OCI-M2 (cell line): ENCODE measurements around the gene FGFR4.
"Not testable (repeated sequence)": the region's sequence is repeated elsewhere in the genome, so short reads cannot be mapped to it uniquely, and the experiment has no call there.

Experiments used
- DNase-seq: peaks from one replicate; lab custom pipeline; 2025; ENCODE audit not compliant: unreplicated experiment; lab: John Stamatoyannopoulos, UW

FGFR4 gene

DNA sequence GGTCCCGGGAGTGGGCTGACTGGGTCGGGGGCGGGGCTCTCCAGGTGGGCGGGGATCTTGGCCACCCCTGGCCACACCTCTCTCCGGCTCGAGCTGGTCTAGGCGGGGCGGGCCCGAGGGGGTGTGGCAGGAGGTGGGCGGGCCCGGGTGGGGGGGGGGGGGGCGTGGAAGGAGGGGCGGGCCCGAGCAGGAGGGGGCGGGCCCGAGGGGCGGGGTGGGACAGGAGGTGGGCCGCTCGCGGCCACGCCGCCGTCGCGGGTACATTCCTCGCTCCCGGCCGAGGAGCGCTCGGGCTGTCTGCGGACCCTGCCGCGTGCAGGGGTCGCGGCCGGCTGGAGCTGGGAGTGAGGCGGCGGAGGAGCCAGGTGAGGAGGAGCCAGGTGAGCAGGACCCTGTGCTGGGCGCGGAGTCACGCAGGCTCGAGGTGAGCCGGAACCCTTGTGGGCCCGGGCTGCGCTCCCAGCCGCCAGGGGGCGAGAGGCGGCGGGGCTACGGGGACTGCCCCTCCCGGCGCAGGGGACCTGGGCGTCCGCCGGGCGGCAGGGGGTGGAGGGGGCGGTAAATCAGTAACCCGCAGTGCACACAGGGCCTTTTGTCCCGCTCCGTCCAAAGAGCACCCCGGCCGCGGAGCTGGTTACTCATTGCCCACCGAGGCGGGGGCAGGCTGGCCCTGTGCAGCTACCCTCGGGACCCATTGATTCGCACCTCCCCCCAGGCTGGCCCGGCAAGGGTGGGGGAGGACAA lies at the start of gene FGFR4:
Gene FGFR4, plus strand, starts transcription at position 262 of the 744 bp plus-strand sequence. CDS start 2,688 bp downstream, outside the sequence.
- DNase-seq: no peak

DNA sequence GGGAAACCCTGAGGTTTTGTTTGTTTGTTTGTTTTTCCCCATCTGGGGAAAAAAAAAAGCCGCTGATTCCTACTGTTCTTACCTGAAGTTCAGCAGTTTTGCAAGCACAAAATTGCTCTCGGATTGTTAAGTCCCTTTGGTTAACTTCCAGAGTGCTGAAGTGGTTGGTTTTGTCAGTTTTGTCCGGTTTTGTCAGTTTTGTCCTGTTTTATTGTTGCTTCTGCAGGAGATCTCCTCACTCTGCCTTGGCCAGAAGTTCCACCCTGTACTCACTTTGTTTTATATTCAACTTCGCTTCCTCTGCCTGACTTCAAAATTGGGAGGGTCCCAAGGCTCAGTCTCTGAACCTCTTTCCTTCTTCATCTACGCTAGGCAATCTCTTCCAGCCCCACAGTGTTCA lies 49.8 kb upstream of the FGFR4 start:
- no peak for DNase-seq

DNA sequence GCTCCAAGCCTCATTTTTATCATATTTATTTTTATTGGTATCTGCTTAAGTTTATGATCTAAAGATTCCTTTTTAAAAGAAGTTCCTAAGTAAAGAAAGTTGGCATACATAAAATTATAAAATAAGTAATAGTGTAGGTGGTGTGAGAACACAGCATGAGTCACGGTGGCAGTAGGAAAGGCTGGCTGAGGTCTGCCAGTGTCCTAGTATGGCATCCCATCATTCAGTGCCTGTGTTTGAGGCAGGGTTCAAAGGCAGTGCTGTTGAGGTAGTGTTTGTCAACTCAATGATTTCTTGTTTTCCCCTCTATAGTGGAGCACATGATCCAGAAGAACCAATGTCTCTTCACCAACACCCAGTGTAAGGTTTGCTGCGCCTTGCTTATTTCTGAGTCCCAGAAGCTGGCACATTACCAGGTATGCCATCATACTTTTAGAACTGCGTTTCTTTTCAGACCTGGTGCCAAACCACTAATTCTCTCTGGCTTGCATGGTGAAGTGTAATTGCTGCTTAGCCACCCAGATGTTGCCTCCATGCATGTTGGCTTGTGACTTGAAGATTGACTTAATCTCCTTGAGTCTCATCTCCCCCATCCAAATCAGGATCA lies 45.8 kb upstream of the FGFR4 start:
- DNase-seq: no peak

DNA sequence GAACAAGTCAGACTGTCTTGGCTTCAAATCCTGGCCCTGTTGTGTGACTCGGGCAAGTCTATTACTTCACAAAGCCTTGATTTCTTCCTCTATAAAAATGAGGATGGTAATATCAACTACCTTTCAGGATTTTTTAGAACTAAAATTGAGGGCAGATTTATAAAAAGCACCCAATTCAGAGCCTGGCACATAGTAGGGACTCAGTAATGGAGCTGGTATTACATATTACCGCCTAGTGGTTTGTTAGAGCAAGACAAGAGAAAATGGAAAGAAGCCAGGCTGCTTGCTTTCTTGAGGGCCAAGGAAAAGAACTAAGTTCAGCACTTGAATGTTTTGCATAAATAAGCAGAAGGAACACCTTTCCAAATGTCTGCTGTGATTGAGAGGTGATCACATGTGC lies 44.8 kb upstream of the FGFR4 start:
- no peak for DNase-seq

DNA sequence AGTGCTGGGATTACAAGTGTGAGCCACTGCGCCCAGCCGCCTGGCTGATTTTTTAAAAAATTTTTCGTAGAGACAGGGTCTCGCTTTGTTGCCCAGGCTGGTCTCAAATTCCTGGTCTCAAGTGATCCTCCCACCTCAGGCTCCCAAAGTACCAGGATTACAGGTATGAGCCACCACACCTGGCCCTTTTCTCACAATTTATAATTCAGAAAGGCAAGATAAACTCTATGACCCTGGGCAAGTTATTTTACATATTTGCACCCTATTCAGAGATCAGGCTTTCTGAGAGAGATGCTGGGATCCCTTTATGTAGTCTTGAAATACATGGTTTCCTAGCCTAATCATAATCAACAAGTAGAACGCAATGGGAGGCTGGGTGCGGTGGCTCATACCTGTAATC lies 43.6 kb upstream of the FGFR4 start:
- DNase-seq: no peak

DNA sequence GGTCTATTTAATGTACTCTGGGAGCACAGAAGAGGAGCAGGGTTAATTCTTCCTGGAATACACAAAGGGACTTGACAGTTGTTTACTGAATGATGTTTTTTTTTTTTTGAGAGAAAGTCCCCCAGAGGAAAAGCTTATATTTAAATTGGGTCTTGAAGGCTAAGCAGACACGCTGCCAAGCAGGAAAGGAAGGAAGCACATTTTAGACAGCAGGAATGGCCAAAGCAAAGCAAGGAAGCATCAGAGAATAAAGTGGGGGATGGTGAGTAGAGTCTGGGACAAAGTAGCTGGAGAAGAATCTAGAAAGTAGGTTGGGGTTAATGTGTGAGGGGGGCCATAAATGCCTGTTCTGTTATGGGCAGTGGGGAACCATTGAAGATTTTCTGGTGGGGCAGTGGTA lies 42.8 kb upstream of the FGFR4 start:
- DNase-seq: no peak

DNA sequence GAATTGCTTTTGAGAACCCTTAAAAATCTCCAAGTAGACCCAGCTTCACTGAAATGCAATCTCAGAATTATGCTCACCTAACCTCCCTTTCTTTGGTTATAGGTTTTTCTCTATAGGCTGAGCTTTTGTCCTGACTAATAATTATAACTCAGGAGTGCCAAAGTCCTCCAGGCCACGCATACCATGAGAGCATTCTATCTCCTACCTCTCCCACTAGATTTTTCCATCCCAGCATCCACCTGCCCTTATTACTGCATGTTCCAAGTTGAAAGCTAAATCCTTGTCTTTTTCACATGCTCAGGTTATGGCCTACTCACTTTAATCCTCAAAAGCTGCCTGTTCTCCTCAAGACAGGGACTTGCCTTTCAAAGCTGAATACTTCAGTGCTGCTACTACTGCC lies 42.1 kb upstream of the FGFR4 start:
- no peak for DNase-seq

DNA sequence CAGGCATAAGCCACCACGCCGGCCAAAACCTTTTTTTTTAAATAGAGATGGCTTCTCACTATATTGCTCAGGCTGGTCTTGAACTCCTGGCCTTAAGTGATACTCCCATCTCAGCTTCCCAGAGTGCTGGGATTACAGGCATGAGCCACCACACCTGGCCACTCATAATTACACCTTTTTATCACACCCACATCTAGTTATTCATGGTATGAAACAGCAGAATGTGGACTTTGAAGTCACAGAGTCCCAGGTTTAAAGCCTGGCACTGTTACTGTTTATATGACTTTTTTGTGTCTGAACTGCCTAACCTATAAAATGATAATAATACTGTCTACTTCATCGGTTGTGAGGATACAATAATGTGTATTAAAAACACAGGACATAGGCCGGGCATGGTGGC lies 41.1 kb upstream of the FGFR4 start:
- no peak for DNase-seq

DNA sequence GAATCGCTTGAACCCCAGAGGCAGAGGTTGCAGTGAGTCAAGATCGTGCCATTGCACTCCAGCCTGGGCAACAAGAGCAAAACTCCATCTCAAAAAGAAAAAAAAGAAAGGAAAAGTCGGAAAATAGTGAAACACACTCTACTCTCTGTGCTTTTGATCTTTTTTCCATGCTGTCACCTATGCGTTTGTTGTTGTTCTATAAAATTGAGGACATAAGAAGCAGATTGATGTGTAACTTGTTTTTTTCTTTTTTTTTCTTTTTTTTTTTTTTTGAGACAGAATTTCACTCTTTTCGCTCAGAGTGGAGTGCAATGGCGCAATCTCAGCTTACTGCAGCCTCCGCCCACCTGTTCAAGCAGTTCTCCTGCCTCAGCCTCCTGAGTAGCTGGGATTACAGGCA lies 38.2 kb upstream of the FGFR4 start:
- DNase-seq: not testable (repeated sequence)

DNA sequence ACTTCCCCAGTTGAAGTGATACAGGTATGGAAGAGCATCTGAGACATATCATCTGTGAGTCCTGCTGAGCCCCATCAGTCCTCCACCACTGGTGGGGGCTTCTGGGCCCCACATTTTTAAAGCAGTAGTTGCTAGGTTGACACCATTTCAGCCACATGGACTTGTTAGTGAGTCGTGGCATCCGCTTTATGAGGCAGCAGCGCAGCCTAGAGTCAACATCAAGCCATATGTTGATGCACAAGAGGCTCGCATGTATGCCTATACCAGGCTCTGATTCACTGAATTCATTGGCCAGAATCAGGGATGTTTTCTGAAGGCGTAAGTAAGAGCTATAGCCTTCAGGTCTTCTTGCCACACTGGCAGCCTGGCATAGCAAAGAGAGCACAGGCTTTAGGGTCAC lies 37.4 kb upstream of the FGFR4 start:
- no peak for DNase-seq

DNA sequence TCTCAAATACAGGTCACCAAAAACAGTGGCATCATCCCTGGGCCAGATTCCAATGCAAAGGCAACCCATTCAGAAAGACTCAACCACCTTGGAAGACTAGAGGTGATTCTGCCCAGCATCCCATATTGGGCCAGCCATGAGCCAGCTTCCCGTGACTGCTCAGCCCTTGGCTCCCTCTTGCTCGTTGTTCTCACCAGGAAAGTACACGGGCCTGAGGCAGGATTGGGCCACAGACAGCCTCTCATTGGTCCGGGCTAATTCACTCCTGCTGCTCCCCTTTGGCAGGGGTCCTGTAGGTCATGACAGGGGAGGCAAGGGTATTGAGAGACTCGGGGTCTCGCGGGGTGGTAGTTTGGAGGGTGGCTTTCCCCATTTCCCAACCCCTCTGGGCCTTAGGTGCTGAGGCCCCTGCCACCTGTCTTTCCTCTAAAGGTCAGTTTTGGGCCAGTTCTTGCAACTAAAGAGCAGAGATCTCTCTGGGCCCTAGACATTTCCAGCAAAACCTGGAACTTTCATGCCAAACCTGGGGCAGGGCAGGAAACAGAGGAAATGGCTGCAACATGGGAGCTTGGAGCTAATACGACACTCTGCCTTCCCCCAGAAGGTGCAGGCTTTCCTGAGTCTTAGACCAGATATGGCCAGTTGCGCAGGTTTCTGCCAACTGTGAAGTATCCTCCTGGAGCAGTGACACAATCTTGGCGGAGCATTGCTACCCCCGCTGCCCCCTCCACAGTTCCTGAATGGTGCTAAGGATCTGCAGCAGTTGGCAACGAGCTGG lies 22.0 kb upstream of the FGFR4 start:
- DNase-seq: no peak

DNA sequence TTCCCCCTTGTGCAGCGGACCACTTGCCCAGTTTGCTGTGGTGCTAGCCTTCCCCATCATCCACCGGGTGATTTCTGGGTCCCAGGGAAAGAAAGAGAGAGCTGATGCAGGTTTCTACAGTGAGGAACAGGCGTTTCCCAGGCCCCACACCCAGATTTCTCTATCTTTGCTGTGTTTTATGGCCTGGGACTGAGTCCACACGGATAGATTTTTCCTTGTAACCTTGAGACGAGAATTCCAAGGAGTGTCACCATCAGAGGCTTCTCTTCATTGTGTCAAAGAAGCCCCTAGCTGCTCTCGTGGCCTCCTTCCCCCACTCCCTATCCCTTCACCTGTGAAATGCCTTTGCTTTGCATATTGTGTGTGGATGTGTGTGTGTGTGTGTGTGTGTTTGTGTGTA lies 21.2 kb upstream of the FGFR4 start:
- no peak for DNase-seq

DNA sequence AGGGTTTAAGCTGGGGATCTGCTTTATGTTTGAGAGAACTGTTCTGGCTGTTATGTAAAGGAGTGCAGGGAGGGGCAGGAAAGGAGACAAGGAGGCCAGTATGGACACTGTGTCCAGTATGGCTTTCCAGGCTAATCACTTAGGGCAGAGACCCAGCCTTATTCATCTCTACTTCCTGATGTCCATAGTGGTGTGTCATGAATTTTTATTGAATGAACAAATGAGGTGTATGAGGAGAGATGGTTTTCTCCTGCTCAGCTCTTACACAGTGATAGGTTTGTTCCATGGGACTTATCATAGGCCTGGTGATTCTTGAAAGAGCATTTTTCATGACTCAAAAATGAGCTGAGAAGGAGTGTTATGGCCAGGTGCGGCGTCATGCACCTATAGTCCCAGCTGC lies 20.5 kb upstream of the FGFR4 start:
- DNase-seq: no peak

DNA sequence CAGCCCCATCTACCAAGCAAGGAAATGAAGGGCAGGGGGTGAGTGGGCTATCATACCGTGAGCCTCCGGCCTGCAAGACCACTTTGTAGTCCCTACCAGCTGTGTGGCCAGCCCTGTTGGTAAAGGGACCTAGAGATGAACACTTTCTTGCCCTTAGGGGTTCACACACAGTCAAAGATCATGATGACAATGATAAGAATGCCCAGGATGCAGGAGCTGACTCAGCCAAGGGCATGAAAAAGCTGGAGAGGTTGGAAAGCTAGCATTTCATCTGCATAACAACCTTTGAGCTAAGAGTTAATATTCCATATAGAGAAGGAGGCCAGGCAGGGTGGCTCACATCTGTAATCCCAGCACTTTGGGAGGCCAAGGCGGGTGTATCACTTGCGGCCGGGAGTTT lies 19.2 kb upstream of the FGFR4 start:
- no peak for DNase-seq

DNA sequence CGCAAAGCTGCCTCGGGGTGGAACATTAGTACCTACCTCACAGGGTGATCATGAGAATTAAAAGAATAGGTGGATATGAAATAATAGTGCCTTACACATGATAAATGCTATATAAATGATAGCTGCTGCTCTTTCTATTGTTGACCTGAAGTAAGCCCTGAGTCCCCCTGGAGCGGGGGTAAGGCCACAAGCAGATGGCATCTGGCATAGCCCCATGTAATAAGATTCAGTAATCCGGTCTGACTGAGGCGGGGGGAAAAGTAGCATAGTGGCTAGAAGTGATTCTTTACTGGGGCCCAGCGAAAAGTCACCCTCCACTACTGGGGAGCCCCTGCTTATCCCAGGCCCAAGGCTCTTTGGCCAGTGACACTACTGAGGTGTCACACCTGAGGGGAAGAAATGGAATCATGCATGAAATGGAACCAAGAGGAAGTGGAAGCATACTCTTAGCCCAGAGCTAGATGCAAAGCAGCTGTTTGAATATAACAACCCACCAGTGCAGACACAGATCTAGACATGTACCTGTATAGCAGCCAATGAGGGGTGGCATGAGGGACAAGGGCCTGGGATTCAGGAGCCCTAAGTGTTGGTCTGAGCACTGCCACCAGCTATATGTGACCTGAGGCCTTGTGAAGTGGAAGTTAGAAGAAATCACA lies 16.1 kb upstream of the FGFR4 start:
- no peak for DNase-seq

DNA sequence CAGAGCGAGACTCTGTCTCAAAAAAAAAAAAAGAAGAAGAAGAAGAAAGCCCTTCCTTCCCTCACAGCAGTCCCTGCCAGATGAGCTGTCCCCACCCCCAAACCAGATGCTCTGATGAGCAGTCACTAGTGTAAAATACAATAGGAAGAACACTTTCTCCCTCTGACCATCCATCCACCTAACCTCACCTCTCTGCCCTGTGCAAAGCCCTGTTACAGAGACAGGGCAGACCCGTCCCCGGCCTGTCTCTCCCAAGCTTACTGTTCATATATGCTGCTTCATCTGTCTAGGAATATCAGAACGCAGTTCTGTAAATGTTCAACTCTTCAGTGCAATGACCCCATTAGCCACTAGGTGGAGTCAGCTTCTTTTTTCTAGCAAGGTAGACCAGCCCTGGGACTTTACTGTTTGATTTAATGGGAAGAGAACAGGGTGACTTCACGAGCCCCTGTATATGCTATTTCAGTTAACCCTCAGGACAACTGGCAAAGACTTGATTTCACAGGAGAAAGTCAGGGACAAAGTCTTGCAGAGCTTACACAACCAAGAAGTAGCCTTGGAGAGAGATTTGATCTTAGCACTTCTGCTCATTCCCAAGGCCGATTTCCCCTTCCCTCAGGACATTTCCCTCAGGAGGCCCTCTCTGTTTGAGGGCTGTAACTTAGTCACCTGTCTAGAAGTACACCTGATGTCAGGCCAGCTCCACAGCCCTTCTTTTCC lies 14.9 kb upstream of the FGFR4 start:
- DNase-seq: peak; percentile 74

DNA sequence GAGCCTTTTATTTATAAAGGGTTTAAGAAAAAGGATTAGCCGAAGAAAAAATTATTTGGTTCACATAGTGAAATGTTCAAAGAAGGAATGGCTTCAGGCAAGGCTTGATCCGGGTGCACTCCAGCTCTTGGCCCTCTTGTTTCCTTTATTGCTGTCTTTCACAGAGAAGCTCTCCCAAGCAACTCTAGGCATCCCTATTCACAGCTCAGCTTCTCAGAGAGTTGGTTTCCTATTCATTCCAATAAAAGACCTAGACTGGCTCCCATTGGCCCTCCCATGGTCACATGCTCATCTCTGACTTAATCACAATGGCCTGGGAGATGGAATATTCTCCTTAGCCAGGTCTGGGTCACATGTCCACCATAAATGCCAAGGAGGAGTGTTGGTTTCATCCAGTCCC lies 9.4 kb upstream of the FGFR4 start:
- no peak for DNase-seq

DNA sequence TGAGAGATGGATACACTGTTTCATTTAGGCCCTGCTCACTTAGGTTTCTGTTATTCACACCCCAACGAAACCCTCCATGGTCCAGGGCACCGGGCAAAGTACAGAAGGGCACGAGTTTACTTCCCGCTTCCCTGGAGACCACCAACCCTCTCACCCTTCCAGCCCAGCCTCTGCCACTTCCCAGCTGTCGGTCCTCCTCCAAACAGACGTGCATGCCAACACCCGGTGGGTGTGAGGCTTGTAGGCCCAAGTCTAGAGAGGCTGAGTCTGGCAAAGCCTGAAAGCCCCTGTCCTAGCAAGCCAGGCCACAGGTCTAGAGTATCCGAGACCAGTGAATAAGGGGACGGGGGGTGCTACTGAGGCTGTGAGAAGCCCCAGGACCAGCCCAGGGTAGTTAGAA lies 7.1 kb upstream of the FGFR4 start:
- DNase-seq: no peak

DNA sequence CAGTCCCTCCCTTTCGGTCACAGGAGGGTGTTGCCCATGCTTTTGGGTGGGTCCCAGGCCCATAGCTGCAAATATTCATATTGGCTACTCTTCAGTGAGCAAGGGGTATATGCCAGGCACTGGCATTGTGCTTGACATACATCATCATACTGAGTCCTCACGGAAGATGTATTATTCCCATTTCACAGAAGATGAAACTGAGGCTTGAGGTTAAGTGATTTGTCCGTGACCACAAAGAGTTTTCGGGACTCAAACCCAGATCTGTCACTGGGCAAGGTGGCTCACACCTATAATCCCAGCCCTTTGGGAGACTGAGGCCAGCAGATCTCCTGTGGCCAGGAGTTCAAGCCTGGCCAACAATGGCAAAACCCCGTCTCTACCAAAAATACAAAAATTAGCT lies 6.5 kb upstream of the FGFR4 start:
- no peak for DNase-seq

DNA sequence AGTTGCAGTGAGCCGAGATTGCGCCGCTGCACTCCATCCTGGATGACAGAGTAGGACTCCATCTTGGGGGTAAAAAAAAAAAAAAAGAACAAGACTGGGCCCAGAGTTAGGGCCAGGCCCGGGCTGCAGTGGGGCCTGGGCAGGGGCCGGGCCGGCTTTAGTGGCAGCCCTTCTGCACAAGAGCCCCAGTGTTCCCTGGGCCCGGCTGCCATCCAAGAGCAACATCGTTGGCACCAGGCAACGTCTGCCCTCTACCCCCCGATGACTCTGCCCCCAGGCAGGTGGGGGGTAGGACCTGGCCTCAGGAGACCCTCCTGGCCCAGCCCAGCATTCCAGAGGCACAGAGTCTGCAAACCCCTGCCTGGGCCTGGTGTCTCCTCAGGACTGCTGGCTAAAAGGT lies 4.9 kb upstream of the FGFR4 start:
- DNase-seq: no peak

DNA sequence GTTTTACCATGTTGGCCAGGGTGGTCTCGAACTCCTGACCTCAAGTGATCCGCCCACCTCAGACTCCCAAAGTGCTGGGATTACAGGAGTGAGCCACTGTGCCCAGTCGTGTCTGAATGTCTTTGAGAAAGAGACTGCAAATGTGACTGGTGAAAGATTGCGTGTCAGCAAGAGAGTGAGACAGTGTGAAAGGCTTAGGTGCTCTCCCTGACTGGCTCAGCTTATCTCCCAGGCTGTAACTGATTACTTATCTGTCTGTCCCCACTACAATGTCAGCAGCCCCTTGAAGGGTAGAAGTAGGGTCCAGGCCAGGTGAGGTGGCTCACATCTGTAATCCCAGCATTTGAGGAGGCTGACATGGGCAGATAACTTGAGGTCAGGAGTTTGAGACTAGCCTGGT lies 3.4 kb upstream of the FGFR4 start:
- DNase-seq: no peak
